Neural progenitor cell (in vitro differentiated cells): Measurements from ENCODE around the gene SLC37A1.

Source experiments
- EZH2 ChIP-seq: fragments of 200-600 bp; sonication (generic); IDR thresholded peaks from 2 replicates; pipeline ENCODE4 v1.6.1; 2017; ENCODE audit warnings: antibody characterized with exemption, mild to moderate bottlenecking, moderate library complexity
- EZH2phosphoT487 ChIP-seq: fragments of 200-600 bp; sonication (generic); IDR thresholded peaks from 2 replicates; pipeline ENCODE4 v1.6.1; 2017; ENCODE audit warnings: antibody characterized with exemption
- TF ChIP-seq, protein P1 (sequence below): fragments of 200-600 bp; sonication (generic); IDR thresholded peaks from 2 replicates; pipeline ENCODE4 v1.5.1; 2017; ENCODE audit warnings: antibody characterized with exemption, mild to moderate bottlenecking

DNA sequence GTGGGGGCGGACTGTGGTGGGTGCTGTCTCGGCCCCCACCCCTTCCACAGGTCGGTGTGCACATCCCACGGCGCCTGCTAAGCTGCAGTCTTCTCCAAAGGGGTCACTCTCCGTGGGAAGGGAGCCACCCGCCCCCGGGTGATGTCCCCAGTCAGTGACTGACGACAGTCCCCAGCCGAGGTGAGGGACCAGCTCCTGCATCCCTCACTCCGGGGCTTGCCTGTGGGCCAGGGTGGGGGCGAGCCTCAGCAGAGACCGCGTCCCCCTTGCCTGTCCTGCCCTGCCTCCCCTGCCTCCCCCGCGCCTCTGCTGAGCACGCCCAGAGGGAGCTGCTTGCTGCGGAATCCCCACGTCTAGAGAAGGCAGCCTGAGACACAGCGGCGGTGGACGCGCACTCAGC is 103.8 kb downstream of the SLC37A1 start:
- TF ChIP-seq, protein P1, sequence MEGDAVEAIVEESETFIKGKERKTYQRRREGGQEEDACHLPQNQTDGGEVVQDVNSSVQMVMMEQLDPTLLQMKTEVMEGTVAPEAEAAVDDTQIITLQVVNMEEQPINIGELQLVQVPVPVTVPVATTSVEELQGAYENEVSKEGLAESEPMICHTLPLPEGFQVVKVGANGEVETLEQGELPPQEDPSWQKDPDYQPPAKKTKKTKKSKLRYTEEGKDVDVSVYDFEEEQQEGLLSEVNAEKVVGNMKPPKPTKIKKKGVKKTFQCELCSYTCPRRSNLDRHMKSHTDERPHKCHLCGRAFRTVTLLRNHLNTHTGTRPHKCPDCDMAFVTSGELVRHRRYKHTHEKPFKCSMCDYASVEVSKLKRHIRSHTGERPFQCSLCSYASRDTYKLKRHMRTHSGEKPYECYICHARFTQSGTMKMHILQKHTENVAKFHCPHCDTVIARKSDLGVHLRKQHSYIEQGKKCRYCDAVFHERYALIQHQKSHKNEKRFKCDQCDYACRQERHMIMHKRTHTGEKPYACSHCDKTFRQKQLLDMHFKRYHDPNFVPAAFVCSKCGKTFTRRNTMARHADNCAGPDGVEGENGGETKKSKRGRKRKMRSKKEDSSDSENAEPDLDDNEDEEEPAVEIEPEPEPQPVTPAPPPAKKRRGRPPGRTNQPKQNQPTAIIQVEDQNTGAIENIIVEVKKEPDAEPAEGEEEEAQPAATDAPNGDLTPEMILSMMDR: no peak
- TF ChIP-seq EZH2 (no peak), EZH2phosphoT487 (no peak)
